ENCODE measurements around the gene HACD3. TPM values are rescaled to one million over a fixed set of nuclear protein-coding genes. Genes with fewer than 3 reads are reported as not detected.
A peak's percentile ranks its signal among the peaks of the same experiment; 100 is the strongest.

The HACD3 gene
- total and polyA plus RNA-seq, 9 of the 15 experiments (the other 6 are each of a cell fraction or from before 2014, with no cell fraction given): 48.1 to 117 (median 72.8) TPM

DNA sequence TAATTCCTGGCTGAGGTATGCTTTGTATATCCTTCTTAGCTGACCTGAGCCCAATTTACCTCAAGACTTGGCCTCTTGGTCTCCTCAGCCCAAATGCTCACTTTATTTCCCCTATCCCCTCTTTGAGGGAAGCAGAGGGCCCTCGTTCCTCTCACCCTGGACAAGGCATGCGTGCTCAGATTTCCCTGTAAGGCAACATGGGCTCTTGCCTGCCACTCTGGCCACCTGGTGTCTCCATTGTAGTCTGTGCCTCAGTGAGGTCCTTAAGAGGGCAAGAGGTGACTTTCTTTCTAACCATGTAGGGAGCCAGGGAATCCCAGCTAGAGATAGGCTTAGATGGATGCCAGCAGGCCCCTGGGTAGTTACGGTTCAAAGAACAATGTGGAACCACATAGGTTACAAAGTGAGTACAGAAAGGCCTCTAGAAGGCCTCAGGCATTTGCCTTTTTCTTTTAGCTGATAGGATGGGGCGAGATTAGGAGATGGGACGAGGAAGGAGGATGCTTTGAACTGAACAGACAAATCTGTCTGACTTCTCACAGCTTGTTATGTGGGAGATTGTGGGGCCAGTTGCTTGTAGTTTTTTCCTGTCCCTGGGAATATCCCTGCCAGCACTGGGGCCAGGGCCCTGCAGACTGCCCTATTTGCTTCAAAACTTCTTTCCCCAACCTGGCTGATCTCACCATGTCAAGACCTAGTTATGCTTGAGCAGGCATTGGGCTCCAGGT is 81.8 kb downstream of the HACD3 start (continued):
- TF ChIP-seq, protein P1, sequence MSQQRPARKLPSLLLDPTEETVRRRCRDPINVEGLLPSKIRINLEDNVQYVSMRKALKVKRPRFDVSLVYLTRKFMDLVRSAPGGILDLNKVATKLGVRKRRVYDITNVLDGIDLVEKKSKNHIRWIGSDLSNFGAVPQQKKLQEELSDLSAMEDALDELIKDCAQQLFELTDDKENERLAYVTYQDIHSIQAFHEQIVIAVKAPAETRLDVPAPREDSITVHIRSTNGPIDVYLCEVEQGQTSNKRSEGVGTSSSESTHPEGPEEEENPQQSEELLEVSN (IDR thresholded peaks at IDR 0.05; ENCODE audit: borderline replicate concordance in 1 of 2, extremely low read depth in 1 of 2, insufficient read depth in 1 of 2, insufficient read length in 1 of 2, low read depth in 1 of 2, low read length in 1 of 2, poor library complexity in 1 of 2, severe bottlenecking in 1 of 2): peak in 1 of 2 experiments; percentile 10
- TF ChIP-seq, protein P2, sequence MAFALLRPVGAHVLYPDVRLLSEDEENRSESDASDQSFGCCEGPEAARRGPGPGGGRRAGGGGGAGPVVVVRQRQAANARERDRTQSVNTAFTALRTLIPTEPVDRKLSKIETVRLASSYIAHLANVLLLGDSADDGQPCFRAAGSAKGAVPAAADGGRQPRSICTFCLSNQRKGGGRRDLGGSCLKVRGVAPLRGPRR (CRISPR knock-in tag; IDR thresholded peaks at IDR 0.05): no peak

GRCh38 chr15:65612616-65612946 is 82.3 kb downstream of the HACD3 start:
- Histone ChIP-seq H3K4me3 (no peak overlapping the region), H3K9ac (ENCODE audit: insufficient read depth in 1 of 2, low read depth in 2 of 2, low read length in 2 of 2) (peak overlapping the region in 1 of 2 experiments; percentile 87; a peak in 1 of 4 replicates), H2AFZ (ENCODE audit: low read depth, low read length) (peak overlapping the region; percentile 97), H3K4me1 (replicated peaks in 1 of 2; ENCODE audit: control insufficient read depth in 2 of 2, insufficient read depth in 2 of 2, low read length in 2 of 2) (peaks cover 8 to 21% of the 10 kb centered on the region in 2 experiments; a peak in 4 of 5 replicates), H3K79me2 (ENCODE audit: control insufficient read depth, insufficient read depth, low read length) (peaks cover 41% of the 10 kb centered on the region), H3K4me2 (ENCODE audit: insufficient read depth, low read length) (peak overlapping the region; percentile 91), H3K9me1 (ENCODE audit: control insufficient read depth, insufficient read depth, low read length) (no peaks in the 10 kb centered on the region), H3K27ac (ENCODE audit: extremely low read depth, low read depth, low read length) (no peak overlapping the region), H3K36me3 (ENCODE audit: control insufficient read depth, insufficient read depth, low read length) (peaks cover 3% of the 10 kb centered on the region; the same call in 2 of the 3 replicates), H3K9me3 (replicated peaks; ENCODE audit: control insufficient read depth, insufficient read depth, low read depth, low read length) (no peaks in the 10 kb centered on the region), H3K27me3 (ENCODE audit: control insufficient read depth in 2 of 2, insufficient read depth in 2 of 2, low read length in 2 of 2) (no peaks in the 10 kb centered on the region), H4K20me1 (replicated peaks; ENCODE audit: control insufficient read depth, insufficient read depth, low read length) (no peaks in the 10 kb centered on the region)
- in situ Hi-C loops (cut with MboI): no loop called here
- no TSS peak for BruUV-seq (replicated peaks)
- intact Hi-C loops (cut with micrococcal nuclease): loop anchor here (10.0 kb wide), 1 partner anchor 362 kb away; no protein-coding TSS in a partner anchor
- ATAC-seq: no peak
- POLR2A ChIA-PET: interaction anchor here (0.6 to 1.7 kb wide), 5 partner anchors 9 to 737 kb away, joined by 3 to 7 read pairs (median 3); partner anchors contain the start of genes DPP8, RNU5B-1 and SLC24A1
- FAIRE-seq: no peak
- TF ChIP-seq ZNF184 (CRISPR knock-in tag; IDR thresholded peaks at IDR 0.05): no peak
- TF ChIP-seq, protein P3, sequence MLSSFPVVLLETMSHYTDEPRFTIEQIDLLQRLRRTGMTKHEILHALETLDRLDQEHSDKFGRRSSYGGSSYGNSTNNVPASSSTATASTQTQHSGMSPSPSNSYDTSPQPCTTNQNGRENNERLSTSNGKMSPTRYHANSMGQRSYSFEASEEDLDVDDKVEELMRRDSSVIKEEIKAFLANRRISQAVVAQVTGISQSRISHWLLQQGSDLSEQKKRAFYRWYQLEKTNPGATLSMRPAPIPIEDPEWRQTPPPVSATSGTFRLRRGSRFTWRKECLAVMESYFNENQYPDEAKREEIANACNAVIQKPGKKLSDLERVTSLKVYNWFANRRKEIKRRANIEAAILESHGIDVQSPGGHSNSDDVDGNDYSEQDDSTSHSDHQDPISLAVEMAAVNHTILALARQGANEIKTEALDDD (IDR thresholded peaks at IDR 0.05): peak; percentile 90
- CTCF ChIA-PET (ENCODE audit: low intra/inter-chr PET ratio): no interaction called here
- DNase-seq (ENCODE audit: extremely low read depth in 1 of 4, low spot score in 3 of 4): no peak
- 7% methylated on average over 2 of the region's 2 CpGs for WGBS (ENCODE audit: insufficient coverage, low coverage, missing lambda C conversion rate)

Measured in K562 (cell line).